AG10803 (cell line): ENCODE measurements around the gene TMEM50B.
A peak's percentile ranks its signal among the peaks of the same experiment; 100 is the strongest.

Experiments
- DNase-seq: peaks from one replicate; pipeline ENCODE4 v3.0.0; 2010; ENCODE audit warnings: low read depth
- H3K4me3 ChIP-seq: 2 replicates; pipeline ENCODE4 v1.5.1; 2011; ENCODE audit warnings: mild to moderate bottlenecking, low read length, control low read depth
- TF ChIP-seq, protein P1 (sequence below): conservative IDR thresholded peaks from 2 replicates; pipeline ENCODE4 v1.5.1; 2011; ENCODE audit warnings: mild to moderate bottlenecking, low read length, control low read depth, inconsistent platforms

TMEM50B gene

GRCh38 chr21:33479679-33480480 lies at the start of gene TMEM50B:
Gene TMEM50B, minus strand, starts transcription at chr21:33479974. Its CDS starts 11,089 bp downstream, at chr21:33468885.
- H3K4me3 ChIP-seq: peak within 1 kb of the TSS; percentile 82
- peak; percentile 94 for DNase-seq
- TF ChIP-seq, protein P1, sequence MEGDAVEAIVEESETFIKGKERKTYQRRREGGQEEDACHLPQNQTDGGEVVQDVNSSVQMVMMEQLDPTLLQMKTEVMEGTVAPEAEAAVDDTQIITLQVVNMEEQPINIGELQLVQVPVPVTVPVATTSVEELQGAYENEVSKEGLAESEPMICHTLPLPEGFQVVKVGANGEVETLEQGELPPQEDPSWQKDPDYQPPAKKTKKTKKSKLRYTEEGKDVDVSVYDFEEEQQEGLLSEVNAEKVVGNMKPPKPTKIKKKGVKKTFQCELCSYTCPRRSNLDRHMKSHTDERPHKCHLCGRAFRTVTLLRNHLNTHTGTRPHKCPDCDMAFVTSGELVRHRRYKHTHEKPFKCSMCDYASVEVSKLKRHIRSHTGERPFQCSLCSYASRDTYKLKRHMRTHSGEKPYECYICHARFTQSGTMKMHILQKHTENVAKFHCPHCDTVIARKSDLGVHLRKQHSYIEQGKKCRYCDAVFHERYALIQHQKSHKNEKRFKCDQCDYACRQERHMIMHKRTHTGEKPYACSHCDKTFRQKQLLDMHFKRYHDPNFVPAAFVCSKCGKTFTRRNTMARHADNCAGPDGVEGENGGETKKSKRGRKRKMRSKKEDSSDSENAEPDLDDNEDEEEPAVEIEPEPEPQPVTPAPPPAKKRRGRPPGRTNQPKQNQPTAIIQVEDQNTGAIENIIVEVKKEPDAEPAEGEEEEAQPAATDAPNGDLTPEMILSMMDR: peak; percentile 45

DNA sequence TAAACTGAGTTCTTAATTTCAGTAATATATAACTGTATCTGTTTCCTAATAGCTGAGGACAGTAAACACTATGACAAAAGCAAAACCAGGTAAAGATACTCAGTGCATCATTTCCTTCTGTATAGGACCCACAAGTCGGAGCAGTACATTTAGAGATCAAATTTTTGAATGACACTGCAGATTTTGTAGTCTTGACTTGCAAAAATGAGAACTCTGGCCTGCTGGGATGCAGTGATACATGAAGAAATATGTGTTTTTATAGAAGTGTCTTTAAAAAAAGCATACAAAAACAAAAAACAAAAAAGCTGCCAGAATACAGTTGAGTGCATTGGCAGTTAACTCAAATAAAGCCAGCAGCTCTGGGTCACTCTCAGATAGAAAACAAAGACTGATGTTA lies 43.2 kb upstream of the TMEM50B start:
- DNase-seq: no peak
- no peak overlapping the region for H3K4me3 ChIP-seq
- TF ChIP-seq, protein P1: no peak

DNA sequence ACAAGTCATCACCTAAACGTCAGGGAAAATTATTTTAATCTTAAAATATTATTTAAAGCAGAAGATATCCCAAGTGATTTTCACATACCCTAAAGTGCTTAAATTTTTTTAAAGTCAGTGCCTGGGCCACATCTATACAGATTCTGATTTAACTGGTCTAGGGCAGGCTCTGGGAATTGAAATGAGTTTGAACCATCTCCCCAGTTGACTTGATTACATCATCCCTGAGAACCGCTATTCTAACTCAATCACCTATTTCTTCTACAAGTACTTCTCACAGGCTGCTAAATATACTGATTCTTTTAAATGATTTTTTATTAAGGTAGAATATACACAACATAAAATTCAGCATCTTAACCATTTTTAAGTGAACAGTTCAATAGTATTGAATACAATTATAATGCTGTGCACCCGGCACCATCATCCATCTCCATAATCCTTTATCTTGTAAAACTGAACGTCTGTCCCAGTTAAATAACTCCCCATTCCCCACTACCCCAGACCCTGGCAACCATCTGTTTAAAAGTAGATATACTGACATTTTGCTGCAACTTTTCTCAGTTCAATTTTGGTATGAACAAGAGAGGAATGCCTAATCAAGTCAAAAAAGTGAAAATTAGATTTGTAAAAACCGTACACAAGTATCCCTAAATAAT lies 42.7 kb upstream of the TMEM50B start:
- H3K4me3 ChIP-seq: no peak overlapping the region
- TF ChIP-seq, protein P1: no peak
- no peak for DNase-seq

DNA sequence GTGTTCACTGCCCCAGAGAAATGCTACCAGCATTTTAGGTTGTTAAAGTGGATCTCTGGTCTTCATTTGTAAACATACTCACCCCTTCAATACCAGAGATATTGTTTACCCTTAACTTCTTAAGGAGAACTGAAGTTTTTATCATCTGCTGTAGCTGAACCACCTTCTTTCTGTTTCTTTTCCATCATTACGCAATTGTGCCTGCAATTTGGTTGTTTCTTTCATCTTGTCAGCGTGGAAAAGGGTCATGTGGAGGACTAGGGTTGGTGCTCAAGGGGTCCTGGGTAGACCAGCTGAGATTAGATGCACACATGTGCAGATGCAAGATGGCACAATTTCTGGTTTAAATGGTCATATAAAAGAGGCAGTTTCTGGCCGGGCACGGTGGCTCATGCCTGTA lies 39.1 kb upstream of the TMEM50B start:
- TF ChIP-seq, protein P1: no peak
- DNase-seq: no peak

GRCh38 chr21:33514229-33514628 lies 34.5 kb upstream of the TMEM50B start:
- DNase-seq: peak; percentile 62
- TF ChIP-seq, protein P1: no peak

More for the DNA sequence above, 39.1 kb upstream of the TMEM50B start:
- H3K4me3 ChIP-seq: no peak overlapping the region

GRCh38 chr21:33512481-33512880 lies 32.7 kb upstream of the TMEM50B start:
- H3K4me3 ChIP-seq: no peak overlapping the region
- TF ChIP-seq, protein P1: no peak

More at GRCh38 chr21:33514229-33514628, 34.5 kb upstream of the TMEM50B start:
- H3K4me3 ChIP-seq: no peak overlapping the region

More at GRCh38 chr21:33512481-33512880, 32.7 kb upstream of the TMEM50B start:
- DNase-seq: no peak
